GM19468 (cell line): ENCODE data around the gene GEMIN2.
A peak's percentile ranks its signal among the peaks of the same experiment; 100 is the strongest.
"Not testable (repeated sequence)": the region's sequence is repeated elsewhere in the genome, so short reads cannot be mapped to it uniquely, and the experiment has no call there.

ENCODE experiments used
- ATAC-seq: cut with Tn5 transposase; IDR thresholded peaks from one replicate; pipeline ENCODE4 v1.9.1; 2021; ENCODE audit warnings: mild to moderate bottlenecking, moderate library complexity, moderate number of reproducible peaks; ENCODE audit not compliant: unreplicated experiment; ENCODE audit errors: extremely low read depth

The GEMIN2 gene

GRCh38 chr14:39114073-39114838 lies at the start of gene GEMIN2:
Gene GEMIN2 (plus strand): TSS chr14:39114323. CDS start chr14:39114339, 16 bp downstream.
- ATAC-seq = peak; percentile 92

GRCh38 chr14:39069169-39069805 lies 44.8 kb upstream of the GEMIN2 start:
- not testable (repeated sequence) for ATAC-seq

DNA sequence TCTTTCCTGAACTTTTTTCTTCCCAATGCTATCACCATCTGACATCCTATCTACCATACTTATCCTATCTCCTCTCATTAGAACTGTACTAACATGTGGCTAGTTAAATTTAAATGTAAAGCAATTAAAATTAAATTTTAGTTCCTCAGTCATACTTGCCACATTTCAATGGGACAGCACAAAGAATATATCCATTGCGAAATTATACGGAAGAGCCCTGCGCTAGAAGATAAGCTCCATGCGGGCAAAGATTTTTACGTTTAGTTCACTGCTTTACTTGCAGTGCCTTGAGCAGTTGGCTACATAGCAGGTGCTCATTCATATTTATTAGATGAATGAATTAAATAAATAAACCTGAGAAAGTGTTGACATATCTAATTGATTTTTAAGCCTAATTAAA lies 44.2 kb upstream of the GEMIN2 start:
- no peak for ATAC-seq

- no peak for ATAC-seq
Measured at GRCh38 chr14:39071096-39071495, 43.0 kb upstream of the GEMIN2 start.

DNA sequence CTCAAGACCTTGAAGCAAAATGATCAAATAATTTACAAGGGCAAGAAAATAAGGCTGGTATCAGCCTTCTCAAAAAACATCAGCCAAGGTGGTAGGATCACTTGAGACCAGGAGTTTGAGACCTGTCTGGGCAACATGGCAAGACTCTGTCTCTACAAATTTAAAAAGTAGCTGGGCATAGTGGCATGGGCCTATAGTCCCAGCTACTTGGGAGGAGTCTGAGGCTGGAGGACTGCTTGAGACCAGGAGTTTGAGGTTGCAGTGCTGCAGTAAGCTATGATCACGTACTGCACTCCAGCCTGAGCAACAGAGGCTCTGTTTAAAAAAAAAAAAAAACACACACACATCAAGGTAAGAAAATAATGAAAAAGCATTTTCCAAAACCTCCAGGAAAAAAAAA lies 33.2 kb upstream of the GEMIN2 start:
- no peak for ATAC-seq

- no peak for ATAC-seq
Measured at GRCh38 chr14:39083127-39083526, 31.0 kb upstream of the GEMIN2 start.

DNA sequence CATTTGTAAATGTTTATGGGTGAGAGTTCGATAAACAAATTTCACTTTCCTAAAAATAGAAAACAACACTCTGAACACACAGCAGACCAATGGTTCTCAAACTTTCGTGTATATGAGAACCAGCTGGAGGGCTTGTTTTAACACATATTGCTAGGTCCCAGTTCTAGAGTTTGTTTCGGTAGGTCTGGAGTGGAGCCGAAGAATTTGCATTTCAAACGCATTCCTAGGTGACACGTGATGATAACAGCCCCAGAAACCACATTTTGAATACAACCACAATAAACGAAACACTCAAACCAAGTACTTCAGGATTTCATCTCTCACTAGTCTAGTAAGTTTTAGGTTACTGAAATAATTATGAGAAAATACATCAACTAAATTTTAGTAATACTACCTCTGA lies 28.2 kb upstream of the GEMIN2 start:
- ATAC-seq = no peak

DNA sequence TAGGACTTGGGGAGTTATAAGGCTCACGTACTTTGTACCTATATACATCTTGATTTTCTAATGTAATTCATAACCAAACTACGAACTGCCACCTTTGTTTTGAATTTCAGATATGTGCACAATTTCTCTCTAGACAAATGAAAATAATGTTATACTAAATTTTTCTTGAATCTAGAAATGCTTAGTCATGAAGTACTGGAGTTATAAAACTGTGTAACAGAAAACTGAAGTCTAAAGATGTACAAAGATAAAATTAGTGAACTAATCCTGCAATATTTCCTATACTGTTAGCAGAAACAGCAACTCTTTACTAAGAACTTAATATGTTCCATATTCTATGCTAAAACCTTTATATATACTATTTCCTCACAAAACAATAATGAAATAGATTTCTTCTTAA lies 26.6 kb upstream of the GEMIN2 start:
- ATAC-seq = no peak

DNA sequence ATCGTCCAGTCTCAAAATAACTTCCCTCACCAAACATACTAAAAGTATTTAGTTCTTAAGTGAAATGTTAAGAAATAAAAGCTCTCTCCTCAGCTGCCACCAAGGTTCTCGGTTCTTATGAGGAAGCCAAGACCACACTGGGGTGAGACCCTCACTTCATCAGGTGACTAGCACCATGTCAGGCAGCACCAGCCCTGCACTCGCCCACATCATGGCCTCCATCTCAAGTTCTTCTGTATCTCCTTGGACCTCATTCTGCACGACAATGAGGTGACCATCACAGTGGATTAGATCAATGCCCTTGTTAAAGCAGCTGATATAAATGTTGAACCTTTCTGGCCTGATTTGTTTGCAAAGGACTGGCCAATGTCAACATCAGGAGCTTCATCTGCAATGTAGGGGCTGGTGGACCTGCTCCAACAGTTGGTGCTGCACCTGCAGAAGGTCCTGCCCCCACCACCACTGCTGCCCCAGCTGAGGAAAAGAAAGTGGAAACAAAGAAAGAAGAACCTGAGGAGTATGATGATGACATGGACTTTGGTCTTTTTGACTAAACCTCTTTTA lies 23.5 kb upstream of the GEMIN2 start:
- no peak for ATAC-seq

DNA sequence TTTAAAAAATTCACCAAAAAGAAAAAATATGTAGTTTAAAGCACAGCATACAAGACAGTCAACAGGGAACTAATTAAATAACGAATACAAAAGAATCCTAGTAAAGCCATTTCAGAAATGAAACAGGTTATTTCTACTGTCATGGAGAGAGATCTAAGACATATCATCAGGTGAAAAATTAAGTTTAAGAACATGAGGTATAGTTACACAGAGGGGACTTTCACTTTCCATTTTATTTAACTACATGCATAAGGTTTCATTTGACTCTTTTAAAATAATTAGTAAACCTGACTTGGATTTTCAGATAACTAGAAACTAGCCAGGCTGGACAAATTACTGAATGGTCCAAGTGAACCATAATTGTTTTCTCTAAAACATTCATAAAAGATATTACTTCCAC lies 22.4 kb upstream of the GEMIN2 start:
- ATAC-seq = no peak

GRCh38 chr14:39094515-39094914 lies 19.6 kb upstream of the GEMIN2 start:
- ATAC-seq = no peak

DNA sequence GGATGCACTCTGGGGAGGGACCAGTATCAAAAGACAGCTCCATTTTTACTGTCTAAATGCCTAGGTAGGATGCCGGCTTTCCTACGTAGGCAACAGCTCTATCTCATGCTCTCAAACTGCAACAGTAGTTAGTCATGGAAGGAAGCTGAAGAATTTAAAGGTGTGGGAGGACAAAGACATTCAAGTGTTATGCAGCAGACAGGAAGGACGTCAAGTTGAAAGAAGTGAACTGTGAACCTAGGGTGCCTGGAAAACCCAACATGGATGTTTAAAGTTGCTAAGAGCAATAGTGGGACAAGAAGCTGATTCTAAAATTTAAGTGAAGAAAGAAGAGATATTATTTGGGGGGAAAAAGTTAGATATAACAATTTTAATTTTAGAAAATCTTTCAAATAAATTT lies 17.0 kb upstream of the GEMIN2 start:
- ATAC-seq = no peak

- ATAC-seq = not testable (repeated sequence)
Measured at GRCh38 chr14:39099215-39099614, 14.9 kb upstream of the GEMIN2 start.

DNA sequence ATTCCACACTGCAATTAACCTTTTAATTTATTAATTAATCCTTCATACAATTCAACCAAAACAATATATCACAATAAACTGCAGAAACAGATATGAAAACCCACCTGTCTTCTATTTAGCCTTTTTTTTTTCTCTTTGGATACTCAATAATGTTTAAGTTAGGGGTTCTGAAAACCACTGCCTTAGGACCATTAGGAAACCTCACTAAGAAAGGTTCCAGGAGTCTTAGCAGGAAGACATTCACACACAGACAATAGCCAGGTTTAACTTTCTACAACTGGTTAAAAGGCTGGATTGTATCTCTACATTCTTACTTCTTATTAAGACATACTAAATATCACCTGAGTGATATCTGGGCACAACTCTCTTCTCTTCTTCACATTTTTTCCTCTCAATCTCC lies 14.4 kb upstream of the GEMIN2 start:
- ATAC-seq = no peak

DNA sequence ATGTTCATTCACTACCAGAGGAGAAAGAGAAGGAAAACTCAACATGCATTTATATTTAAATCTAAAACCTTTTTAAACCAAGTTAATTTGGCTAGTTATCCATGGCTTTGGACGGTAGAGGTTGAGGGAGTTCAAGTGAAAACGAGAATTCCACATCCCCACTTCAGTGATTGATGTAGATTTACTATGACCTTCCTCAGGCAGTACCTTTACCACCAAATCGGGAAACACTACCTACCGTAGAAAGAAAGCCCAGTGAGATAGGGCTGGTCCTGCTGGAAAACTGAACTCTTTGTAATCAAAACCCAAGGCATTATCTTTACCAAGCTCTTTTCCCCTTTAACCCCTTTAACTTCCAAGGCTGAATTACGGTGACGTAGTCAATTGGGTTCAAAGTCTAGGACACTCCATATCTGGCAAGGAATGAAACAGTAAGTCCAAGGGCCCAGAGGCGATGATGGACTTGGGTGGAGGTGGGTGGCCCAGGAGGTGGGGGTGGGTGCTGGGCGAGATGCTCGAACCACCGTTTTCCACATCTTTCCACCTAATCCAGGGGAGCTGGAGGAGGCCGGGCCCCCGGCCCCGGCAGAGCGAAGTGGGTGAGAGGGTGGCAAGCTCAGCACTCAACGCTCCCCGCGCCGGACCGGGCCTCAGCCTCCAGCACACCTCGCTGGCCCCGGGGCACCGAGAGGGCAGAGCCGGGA lies 11.7 kb upstream of the GEMIN2 start:
- no peak for ATAC-seq

DNA sequence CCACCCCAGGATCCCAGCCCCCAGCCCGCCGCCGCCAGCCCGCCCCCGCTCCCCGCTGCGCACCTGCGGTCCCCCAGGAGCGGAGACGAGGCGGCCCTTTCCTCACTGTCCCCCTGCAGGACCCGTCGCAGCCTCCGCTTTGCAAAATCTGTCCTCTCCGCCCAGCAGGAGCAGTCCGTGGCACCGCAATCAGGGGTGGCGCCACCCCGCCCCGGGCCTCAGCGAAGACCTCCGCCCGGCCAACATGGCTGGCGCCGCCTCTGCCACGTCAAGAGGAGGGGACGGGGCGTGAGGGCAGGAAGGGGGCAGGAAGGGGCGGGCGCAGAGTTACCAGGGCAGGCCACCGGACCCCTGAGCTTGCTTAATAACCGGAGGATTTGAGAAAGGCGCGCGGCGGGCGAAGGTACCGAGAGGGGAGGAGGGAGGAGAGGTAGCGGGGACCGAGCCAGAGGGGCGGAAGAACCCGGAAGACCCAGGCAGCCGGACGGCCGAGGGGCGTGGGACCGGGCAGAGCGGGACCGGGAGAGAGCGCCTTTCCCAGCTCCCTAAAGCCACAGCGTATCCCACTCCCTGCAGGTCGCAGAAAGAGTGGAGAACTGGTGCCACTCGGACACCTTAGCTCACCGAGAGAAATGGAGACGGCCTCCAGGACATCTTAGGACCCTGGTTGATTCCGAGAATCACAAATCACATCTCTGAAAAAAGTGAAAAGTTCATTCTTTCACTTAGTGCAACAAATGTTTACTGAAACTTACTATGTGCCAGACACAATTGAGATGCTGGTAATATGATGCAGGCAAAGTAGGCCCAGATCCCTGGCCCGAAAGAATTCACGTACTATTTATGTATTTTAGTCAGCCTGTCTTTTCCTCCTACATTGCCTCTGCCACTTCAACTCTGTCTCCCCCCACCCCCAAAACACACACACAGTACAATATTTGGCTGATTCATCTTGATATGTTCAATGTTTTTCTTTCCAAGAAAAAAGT lies 10.9 kb upstream of the GEMIN2 start, which contains the start of gene SEC23A:
Gene SEC23A, minus strand, starts transcription at position 267 of the 989 bp plus-strand sequence. CDS start 7,117 bp downstream, outside the sequence.
- ATAC-seq = peak; percentile 86

GRCh38 chr14:39104078-39104801 lies 9.9 kb upstream of the GEMIN2 start:
- not testable (repeated sequence) for ATAC-seq

DNA sequence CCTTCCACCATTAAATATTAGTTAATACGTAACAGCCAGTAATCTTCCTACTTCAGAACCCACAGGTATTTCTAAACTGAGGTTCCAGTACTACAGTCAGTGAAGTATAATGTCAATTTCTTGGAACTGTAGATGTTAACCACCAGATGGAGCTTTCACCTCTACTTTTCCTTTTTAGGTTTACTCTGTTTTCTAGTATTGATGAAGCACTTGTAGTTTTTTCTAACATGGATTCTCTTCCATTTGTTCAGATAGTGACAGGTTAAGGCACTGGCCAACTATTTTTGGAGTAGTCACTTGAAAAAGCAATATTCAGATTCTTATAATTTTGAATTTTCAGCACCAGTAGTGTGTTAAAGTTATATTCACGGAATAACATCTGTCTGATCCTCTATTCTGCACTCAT lies 6.5 kb upstream of the GEMIN2 start:
- ATAC-seq = no peak

DNA sequence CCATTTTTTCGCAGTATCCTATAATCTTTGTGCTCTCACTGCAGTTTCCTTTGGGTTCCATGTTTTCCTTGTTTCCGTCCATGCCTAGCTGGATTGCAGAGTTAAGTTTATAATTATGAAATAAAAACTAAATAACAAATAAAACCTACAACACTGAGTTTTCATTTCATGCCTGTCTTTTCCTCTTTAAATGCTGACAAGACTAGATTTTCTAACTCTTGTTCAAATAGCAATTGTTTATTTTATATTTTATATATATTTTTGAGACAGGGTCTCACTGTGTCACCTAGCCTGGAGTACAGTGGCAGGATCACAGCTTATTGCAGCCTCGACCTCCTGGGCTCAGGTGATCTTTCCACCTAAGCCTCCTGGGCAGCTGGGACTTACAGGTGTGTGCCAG lies 5.3 kb upstream of the GEMIN2 start:
- no peak for ATAC-seq
